Measurements from ENCODE around the gene RNF151.

RNF151 gene

GRCh38 chr16:1968146-1968953 is 1.7 kb downstream of the RNF151 start:
- TF ChIP-seq, protein P1, sequence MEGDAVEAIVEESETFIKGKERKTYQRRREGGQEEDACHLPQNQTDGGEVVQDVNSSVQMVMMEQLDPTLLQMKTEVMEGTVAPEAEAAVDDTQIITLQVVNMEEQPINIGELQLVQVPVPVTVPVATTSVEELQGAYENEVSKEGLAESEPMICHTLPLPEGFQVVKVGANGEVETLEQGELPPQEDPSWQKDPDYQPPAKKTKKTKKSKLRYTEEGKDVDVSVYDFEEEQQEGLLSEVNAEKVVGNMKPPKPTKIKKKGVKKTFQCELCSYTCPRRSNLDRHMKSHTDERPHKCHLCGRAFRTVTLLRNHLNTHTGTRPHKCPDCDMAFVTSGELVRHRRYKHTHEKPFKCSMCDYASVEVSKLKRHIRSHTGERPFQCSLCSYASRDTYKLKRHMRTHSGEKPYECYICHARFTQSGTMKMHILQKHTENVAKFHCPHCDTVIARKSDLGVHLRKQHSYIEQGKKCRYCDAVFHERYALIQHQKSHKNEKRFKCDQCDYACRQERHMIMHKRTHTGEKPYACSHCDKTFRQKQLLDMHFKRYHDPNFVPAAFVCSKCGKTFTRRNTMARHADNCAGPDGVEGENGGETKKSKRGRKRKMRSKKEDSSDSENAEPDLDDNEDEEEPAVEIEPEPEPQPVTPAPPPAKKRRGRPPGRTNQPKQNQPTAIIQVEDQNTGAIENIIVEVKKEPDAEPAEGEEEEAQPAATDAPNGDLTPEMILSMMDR (IDR thresholded peaks at IDR 0.05; ENCODE audit: low read depth, low read length, missing control alignments), result no peak
- H3K4me3 ChIP-seq (ENCODE audit: low read depth, low read length), result no peak overlapping the region
- no peak for DNase-seq (ENCODE audit: low read depth)

- peak; percentile 75 for DNase-seq (ENCODE audit: low read depth)
- peak within 1 kb of the TSS; percentile 92 for H3K4me3 ChIP-seq (ENCODE audit: low read depth, low read length)
- TF ChIP-seq, protein P1 (IDR thresholded peaks at IDR 0.05; ENCODE audit: low read depth, low read length, missing control alignments), result no peak
These were observed 5.3 kb downstream of the RNF151 start, which contains the start of gene TBL3 for GRCh38 chr16:1971796-1972489. TBL3 (plus strand) TSS chr16:1972053; CDS start chr16:1972165, 112 bp downstream.

DNA sequence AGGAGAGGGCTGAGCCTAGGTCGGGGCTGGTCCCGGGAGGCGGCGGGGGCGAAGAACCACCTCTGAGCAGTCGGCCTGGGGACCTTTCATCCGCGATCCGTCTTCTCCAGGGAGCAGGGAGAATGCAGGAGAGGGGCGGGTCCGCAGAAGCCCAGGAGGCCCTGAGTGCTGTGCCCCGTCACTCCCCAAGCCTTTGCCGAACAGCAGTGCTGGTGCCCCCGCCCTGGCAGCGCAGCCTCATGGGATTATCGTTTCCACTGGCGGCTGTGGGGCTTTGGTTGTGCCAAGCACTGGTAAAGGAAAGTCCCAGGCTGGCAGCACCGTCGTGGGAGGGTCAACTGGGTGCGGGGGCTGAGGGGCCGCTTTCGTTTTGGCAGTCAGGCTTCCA is 5.8 kb downstream of the RNF151 start:
- H3K4me3 ChIP-seq (ENCODE audit: low read depth, low read length), result peak overlapping the region; percentile 92
- DNase-seq (ENCODE audit: low read depth), result no peak
- TF ChIP-seq, protein P1 (IDR thresholded peaks at IDR 0.05; ENCODE audit: low read depth, low read length, missing control alignments), result no peak

GRCh38 chr16:1973461-1974156 is 7.0 kb downstream of the RNF151 start:
- H3K4me3 ChIP-seq (ENCODE audit: low read depth, low read length), result no peak overlapping the region
- TF ChIP-seq, protein P1 (IDR thresholded peaks at IDR 0.05; ENCODE audit: low read depth, low read length, missing control alignments), result no peak
- no peak for DNase-seq (ENCODE audit: low read depth)

DNA sequence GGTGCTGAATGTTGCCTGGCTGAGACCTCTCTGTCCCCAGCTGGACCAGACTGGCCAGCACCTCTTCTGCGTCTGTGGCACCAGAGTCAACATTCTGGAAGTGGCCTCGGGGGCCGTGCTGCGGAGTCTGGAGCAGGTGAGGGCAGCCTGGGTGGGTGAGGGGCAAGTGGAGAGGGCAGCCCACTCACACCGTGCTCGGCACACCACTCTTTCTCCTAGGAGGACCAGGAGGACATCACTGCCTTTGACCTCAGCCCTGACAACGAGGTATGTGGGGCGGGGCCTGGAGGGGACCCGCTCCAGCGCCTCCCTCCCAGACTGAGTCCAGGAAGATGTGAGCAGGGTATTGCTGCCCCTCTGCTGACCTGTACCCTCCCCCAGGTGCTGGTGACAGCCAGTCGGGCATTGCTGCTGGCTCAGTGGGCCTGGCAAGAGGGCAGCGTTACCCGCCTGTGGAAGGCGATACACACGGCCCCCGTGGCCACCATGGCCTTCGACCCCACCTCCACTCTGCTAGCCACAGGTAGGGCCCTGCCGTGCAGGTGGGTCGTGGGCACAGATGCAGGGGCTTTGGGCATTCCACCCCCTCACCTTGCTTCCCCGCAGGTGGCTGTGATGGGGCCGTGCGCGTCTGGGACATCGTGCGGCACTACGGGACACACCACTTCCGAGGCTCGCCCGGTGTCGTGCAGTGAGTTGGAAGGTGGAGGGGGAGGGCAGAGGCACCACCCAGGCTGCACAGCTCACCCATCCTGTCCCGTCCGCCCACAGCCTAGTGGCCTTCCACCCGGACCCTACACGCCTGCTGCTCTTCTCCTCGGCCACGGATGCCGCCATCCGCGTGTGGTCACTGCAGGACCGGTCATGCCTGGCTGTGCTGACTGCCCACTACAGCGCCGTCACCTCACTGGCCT is 7.8 kb downstream of the RNF151 start:
- DNase-seq (ENCODE audit: low read depth), result no peak
- TF ChIP-seq, protein P1 (IDR thresholded peaks at IDR 0.05; ENCODE audit: low read depth, low read length, missing control alignments), result no peak

More for the DNA sequence above, 7.8 kb downstream of the RNF151 start:
- H3K4me3 ChIP-seq (ENCODE audit: low read depth, low read length), result no peak overlapping the region

Measured in GM12864 (cell line).